Left ventricle myocardium inferior (tissue), 1 donor: ENCODE results near the gene MOBP. TPM values are rescaled to one million over a fixed set of nuclear protein-coding genes. Genes with fewer than 3 reads are reported as not detected.

Source experiments
- DNase-seq: peaks from one replicate; pipeline ENCODE4 v3.0.0-alpha.2; 2020
- H3K27ac ChIP-seq: fragments of 200-600 bp; replicated peaks from 2 replicates; pipeline ENCODE4 v1.8.0; 2021
- H3K27me3 ChIP-seq: fragments of 200-600 bp; 2 replicates; pipeline ENCODE4 v1.8.0; 2021; ENCODE audit warnings: low read depth
- H3K36me3 ChIP-seq: fragments of 200-600 bp; 2 replicates; pipeline ENCODE4 v1.8.0; 2021
- H3K4me1 ChIP-seq: fragments of 200-600 bp; 2 replicates; pipeline ENCODE4 v1.8.0; 2021
- H3K4me3 ChIP-seq: fragments of 200-600 bp; 2 replicates; pipeline ENCODE4 v1.8.0; 2021; ENCODE audit warnings: mild to moderate bottlenecking, moderate library complexity
- H3K9me3 ChIP-seq: fragments of 200-600 bp; replicated peaks from 2 replicates; pipeline ENCODE4 v1.8.0; 2021
- intact Hi-C: fragments of 100-400 bp; cut with micrococcal nuclease; formaldehyde crosslinking; loops from one replicate; pipeline ENCODE4 v1.11.0; 2022
- total RNA-seq: library from RNA; stranded (reverse); fragmentation: NEBNext Ultra II Directional; extraction: Animal tissue kit (Norgen Biotek cat#: 25700); gene quantifications from one replicate; pipeline ENCODE4 v1.2.1, GENCODE V29; 2021
- TF ChIP-seq, protein P1 (sequence below): fragments of 200-600 bp; IDR thresholded peaks from 2 replicates; pipeline ENCODE4 v1.8.0; 2021; ENCODE audit warnings: antibody characterized with exemption, mild to moderate bottlenecking, borderline replicate concordance
- donor health status: DM: no; HTN: yes; CAD: no; lungs with severe emphysema.

Gene MOBP
- total RNA-seq, 1 donor from 2014 or later, result not detected

- H3K27me3 ChIP-seq, result peaks cover 43% of the 10 kb centered on the region
- H3K4me1 ChIP-seq, result no peaks in the 10 kb centered on the region
- no peaks in the 10 kb centered on the region for H3K36me3 ChIP-seq
- no peak overlapping the region for H3K4me3 ChIP-seq
- no peak for DNase-seq
- H3K27ac ChIP-seq, result no peak overlapping the region
- H3K9me3 ChIP-seq, result peaks cover 27% of the 10 kb centered on the region
- intact Hi-C loops, result no loop called here
- TF ChIP-seq, protein P1, sequence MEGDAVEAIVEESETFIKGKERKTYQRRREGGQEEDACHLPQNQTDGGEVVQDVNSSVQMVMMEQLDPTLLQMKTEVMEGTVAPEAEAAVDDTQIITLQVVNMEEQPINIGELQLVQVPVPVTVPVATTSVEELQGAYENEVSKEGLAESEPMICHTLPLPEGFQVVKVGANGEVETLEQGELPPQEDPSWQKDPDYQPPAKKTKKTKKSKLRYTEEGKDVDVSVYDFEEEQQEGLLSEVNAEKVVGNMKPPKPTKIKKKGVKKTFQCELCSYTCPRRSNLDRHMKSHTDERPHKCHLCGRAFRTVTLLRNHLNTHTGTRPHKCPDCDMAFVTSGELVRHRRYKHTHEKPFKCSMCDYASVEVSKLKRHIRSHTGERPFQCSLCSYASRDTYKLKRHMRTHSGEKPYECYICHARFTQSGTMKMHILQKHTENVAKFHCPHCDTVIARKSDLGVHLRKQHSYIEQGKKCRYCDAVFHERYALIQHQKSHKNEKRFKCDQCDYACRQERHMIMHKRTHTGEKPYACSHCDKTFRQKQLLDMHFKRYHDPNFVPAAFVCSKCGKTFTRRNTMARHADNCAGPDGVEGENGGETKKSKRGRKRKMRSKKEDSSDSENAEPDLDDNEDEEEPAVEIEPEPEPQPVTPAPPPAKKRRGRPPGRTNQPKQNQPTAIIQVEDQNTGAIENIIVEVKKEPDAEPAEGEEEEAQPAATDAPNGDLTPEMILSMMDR, result no peak
Measured at GRCh38 chr3:39473452-39474125, 6.1 kb downstream of the MOBP start.

GRCh38 chr3:39474126-39474515, 6.6 kb downstream of the MOBP start:
- DNase-seq, result no peak
- peaks cover 43% of the 10 kb centered on the region for H3K27me3 ChIP-seq
- no peaks in the 10 kb centered on the region for H3K36me3 ChIP-seq
- intact Hi-C loops, result no loop called here
- peaks cover 27% of the 10 kb centered on the region for H3K9me3 ChIP-seq
- no peaks in the 10 kb centered on the region for H3K4me1 ChIP-seq
- TF ChIP-seq, protein P1, result no peak
- no peak overlapping the region for H3K4me3 ChIP-seq
- H3K27ac ChIP-seq, result no peak overlapping the region

DNA sequence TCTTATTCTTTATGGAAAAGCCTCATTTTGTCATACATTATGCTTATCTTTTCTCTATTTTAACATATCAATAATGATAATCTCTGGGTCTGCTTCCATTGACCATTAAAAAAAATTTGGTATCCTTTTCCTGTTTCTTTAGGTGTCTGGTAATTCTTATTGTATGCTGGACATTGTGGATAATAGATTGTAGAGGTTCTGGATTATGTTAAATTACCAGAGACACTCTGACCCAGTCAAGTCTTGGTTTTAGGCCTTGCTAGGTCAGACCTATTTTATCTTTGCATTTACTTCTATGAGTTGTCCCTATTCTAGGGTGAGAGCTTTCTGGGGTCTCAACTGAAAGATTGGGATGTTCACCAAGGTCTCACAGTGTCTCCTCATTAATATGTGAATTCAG, 9.3 kb downstream of the MOBP start:
- Histone ChIP-seq H3K27me3 (peaks cover 23% of the 10 kb centered on the region), H3K36me3 (no peaks in the 10 kb centered on the region), H3K9me3 (peaks cover 27% of the 10 kb centered on the region), H3K27ac (no peak overlapping the region), H3K4me3 (no peak overlapping the region), H3K4me1 (no peaks in the 10 kb centered on the region)
- intact Hi-C loops, result no loop called here
- no peak for DNase-seq
- TF ChIP-seq, protein P1, result no peak

DNA sequence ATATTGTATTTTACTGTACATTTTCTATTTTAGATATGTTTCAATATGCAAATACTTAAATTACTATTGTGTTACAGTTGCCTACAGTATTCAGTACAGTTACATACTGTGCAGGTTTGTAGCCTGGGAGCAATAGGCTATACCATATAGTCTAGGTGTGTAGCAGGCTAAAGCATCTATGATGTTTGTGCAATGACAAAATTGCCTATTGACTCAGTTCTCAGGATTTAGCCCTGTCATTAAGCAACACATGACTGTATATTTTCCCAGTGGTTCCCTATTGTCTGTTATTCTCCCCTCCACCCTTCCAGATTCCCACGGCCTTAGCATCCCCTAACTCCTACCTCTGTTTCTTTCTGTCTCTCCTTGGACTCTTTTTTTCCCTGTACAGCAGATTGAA, 10.7 kb downstream of the MOBP start:
- Histone ChIP-seq H3K4me3 (no peak overlapping the region), H3K27me3 (peaks cover 9% of the 10 kb centered on the region), H3K36me3 (no peaks in the 10 kb centered on the region), H3K4me1 (no peaks in the 10 kb centered on the region), H3K9me3 (peaks cover 27% of the 10 kb centered on the region), H3K27ac (no peak overlapping the region)
- TF ChIP-seq, protein P1, result no peak
- intact Hi-C loops, result no loop called here
- no peak for DNase-seq

DNA sequence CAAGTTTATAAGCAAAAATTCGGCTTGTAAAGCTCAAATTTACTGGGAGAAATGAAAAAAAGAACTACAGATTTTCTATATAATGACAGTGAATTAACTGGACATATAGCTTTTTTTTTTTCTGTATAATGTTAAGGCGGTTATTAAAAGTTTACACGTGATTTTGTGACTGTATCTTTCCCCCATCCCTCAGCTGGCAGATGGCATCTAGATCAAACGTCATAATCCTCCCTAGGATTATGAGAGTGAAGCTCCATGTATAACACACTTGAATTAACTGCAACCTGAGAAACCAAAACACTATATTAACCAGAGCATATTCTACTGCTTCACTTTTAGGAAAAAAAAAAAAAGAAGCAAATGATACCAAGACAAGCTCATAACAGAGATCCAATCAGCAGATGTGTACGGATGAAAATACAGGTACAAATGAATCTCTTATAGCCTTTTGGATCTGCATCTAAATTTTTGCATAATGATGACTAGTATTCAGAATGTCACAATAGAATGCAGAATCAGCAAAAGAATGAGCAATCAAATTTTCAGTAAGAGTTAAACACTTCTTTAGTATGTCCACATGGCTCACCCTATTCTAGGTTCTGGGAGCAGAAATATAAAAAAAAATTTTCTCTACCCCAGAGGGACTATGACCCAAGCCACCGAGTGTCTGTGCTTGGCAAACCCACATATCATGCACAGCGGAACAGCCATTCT, 12.4 kb downstream of the MOBP start:
- no peaks in the 10 kb centered on the region for H3K36me3 ChIP-seq
- TF ChIP-seq, protein P1, result no peak
- H3K27me3 ChIP-seq, result no peaks in the 10 kb centered on the region
- no peak overlapping the region for H3K27ac ChIP-seq
- no peaks in the 10 kb centered on the region for H3K4me1 ChIP-seq
- DNase-seq, result no peak
- peaks cover 27% of the 10 kb centered on the region for H3K9me3 ChIP-seq
- intact Hi-C loops, result no loop called here
- H3K4me3 ChIP-seq, result no peak overlapping the region
